COLO668 (cell line): ENCODE results near the gene PFN1.

Experiments
- DNase-seq: peaks from one replicate; lab custom pipeline; 2025; ENCODE audit not compliant: unreplicated experiment; lab: John Stamatoyannopoulos, UW

Gene PFN1

DNA sequence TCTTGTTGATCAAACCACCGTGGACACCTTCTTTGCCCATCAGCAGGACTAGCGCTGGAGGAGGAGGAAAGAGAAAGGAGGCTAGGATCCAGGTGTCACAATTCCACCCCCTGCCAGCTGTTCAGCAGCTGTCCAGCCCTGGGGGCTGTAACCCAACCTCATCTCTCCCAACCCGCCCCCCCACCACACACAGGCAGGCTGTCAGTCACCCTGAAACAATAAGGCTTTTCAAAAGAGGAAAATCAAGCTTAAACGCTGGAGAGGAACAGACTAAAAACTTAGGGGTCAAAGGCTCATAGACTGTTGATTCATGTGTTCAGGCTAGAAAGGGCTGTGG lies 2.4 kb downstream of the PFN1 start:
- DNase-seq: peak; percentile 9

DNA sequence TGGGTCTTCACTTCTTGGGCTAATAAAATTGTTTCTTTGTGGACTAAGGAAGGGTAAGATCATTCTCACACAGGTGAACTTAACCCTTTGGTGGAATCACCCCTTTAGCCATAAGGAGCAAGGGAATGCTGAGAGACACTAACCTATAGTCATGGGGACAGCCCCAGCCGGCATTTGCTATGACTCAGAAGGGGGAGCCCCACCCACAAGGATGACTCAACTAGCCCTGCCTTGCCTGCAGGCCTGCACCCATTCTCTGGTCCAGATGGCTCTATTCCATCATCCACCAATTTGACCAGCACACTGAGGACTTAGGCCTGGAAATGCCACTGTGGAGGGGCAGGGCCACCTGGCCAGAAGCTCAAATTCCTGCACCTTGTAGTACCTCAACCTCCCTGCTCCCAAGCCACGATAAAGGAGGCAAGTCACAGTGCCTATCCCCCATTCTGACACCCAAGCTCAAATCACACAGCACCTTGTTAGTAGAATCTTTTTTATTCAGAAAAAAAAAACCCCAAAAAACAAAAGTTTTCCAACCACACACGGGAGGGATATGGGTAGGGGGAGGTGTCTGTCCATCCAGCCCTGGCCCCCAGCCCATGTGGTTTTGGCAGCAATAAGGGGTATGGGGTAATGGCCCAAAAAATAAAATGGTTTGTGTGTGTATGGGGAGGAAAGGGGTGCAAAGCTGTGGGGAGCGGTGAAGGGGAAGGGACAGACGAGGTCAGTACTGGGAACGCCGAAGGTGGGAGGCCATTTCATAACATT lies 3.0 kb downstream of the PFN1 start:
- peak; percentile 49 for DNase-seq

DNA sequence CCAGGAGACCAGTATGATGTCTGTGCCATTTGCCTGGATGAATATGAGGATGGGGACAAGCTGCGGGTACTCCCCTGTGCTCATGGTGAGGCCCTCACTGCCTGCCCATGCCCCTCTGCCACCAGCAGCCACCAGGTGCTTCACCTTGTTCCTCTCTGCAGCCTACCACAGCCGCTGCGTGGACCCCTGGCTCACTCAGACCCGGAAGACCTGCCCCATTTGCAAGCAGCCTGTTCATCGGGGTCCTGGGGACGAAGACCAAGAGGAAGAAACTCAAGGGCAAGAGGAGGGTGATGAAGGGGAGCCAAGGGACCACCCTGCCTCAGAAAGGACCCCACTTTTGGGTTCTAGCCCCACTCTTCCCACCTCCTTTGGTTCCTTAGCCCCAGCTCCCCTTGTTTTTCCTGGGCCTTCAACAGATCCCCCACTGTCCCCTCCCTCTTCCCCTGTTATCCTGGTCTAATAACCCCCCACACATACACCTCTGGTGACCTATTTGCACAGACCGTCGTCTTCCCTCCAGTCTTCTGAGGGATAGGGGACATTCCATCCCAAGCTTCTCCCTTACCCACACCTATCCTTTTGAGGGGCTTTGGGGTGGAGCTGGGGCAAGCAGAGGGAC lies 3.7 kb downstream of the PFN1 start:
- DNase-seq: no peak

DNA sequence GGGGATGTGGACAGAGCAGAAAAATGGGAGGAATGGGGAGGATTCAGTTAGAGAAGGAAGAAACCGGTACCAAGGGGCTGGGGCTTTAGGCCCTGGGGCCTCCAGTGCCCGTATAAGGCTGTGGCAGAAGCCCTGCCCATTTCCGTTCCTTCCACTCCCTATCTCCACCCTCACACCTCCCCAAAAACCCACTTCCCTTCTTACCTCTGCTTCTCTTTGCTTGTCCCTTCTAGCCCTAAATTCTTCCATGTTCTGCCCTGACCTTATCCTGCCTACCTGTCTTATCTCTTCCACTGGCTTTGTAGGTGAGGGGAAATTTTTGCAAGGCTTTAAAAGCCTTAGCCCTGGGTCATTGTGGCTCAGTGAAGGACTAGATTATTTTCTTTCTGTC lies 4.2 kb downstream of the PFN1 start:
- DNase-seq: no peak

DNA sequence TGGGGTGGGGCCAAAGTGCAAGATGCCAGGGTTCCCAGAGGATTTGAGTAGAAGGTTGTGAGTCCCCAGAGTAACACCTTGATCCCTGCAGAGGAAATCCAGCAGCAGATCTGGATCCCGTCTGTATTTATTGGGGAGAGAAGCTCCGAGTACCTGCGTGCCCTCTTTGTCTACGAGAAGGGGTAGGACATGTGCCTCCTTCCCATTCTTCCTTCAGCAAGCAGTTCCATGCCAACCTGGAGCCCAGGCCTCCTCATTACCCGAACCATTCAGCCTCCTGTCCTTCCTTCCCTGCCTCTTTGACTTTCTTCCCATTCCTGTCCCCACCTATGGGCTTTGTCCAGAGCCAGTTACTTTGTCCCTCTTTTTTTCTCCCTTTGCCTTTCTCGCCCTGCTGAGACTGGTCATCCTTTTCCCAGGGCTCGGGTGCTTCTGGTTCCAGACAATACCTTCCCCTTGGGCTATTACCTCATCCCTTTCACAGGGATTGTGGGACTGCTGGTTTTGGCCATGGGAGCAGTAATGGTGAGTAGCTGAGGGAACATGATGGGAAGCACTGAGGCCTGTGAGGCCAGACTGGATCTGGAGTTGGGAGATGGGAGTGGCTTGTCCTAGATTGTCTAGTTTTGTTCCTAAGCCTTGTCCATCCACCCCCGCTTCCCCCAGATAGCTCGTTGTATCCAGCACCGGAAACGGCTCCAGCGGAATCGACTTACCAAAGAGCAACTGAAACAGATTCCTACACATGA lies 5.4 kb downstream of the PFN1 start:
- DNase-seq: no peak

DNA sequence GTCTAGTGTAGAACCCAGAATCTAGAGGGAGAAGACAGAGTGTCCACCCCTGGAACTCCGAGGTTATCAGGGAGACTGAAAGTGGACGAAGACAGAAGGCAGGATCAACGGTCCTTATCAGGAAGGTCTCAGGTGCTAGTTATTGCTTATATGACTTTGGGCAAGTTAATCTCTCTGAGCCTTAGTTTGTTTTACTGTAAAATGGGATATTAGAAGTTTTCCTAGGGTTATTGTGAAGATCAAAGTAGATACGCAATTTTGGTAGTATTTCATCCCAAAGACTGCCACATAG lies 7.1 kb downstream of the PFN1 start:
- DNase-seq: no peak

DNA sequence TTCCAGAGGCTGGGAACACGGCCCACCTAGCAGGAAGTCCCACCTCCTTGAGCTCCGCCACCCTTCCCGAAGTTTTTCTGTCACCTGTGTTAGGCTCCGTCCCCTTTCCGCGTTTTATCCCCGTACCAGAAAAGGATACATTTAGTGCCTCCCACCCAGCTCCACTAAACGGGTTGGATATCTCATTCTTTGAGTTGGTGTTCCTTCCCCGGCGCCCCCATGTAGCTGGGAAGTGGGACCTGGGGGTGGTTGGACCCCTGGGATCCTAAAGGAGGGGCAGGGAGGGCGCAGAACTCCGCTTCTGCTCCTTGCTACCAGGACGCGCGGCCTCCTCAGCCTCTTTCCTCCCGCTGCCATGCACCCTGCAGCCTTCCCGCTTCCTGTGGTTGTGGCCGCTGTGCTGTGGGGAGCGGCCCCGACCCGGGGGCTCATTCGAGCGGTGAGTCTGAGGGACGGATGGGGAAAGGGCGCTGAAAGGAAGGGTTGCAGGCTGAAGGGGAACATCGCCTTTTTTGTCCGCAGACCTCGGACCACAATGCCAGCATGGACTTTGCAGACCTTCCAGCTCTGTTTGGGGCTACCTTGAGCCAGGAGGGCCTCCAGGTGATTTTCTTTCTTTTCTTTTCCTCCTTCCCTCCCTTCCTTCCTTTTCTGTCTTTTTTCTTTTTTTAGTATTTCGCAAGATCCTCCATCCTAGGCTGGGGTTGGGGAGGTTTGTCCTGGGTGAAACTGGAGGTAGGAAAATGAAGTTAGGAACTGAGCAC lies 7.6 kb downstream of the PFN1 start:
- DNase-seq: peak; percentile 25

DNA sequence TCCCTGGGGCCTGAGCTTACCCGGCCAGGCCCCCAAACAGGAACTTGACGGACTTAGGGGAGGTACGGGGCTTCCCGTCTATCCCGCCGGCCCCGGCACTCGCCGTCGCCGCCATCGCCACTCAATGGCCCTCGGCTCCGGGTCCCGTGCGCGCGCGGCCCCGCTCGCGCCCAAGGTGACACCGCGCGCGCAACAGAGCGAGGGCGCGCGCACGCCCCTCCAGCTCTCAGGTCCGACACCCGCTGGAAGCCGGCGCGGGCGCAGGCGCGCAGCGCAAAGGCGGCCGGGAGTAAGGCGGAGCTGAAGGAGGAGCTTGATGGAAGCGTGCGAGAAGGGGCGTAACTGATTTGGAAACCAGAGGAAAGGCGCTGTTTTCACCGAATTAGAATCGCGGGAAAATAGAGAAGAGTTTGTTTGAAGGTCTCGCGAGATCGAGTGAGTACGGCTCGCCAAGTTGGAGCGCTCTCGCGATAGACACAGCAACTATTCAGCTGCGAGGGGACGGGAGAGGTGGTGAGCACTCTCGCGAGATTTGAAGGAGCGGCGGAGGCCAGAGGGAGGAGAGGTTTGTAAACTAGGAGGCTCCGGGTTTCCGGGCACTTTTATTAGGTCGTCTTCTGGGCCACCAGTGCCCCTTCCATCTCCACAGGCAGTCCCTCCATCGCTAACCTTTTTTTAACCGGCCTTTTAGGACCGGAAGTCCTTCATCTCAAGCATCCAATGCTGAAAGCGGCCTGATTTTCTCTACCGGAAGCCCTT lies 8.4 kb downstream of the PFN1 start, which contains the start of the genes RNF167 and SLC25A11:
Gene RNF167, plus strand, starts transcription at position 473 of the 759 bp plus-strand sequence. CDS start 642 bp downstream, outside the sequence.
Gene SLC25A11, minus strand, starts transcription at position 251 of the 759 bp plus-strand sequence. Its CDS starts 136 bp downstream, at position 115.
- peak; percentile 97 for DNase-seq

DNA sequence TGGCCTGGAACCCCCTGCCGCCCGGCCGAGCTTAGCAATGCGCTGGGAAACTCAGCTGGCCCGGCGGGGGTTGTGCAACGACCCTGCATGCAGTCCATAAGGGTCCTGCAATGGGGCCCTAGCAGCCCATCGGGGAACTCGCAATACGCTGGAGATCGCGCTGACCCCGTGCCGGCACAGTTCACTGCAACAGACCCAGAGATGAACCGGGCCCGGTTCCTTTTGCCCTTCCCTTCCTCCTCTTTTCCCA lies 8.9 kb downstream of the PFN1 start:
- DNase-seq: peak; percentile 14

DNA sequence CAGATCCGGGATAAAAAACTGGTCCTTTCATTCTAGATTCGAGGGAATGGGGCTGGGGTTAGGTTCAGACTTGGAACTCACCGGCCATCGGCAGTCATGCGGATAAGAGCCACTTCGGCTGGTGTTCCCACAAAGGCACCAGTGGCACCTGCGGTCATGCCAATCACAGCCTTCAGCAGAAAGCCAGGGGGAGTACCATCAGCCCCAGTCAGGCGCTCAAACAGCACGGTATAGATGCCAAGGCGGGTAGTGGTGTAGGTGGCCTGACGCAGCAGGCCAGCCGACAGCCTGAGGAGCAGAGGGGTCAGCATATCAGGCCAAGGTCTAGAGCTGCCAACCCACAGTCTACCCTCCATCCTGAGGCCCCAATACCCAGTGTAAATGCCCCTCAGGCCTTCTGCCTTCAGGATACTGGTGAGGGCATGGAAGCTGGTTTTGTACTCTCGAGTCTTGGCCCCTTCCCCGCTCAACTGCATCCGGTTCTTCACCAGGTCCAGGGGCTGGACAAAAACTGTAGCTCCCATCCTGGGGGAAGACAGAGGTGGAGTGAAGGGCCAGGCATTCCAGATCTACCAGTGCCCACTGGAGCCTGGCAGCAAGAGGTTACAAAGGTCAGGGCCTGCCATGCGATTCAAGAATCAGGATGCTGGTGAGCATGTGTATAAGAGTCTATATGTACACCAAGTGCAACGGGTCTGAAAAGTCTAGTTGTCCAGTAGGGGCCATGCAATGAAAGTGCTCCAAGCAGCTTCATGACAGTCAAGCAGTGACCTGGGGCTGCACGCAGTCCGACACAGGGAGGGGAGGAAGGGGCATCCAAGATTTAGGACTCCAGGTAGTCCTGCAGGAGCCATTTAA lies 9.4 kb downstream of the PFN1 start:
- DNase-seq: peak; percentile 13

DNA sequence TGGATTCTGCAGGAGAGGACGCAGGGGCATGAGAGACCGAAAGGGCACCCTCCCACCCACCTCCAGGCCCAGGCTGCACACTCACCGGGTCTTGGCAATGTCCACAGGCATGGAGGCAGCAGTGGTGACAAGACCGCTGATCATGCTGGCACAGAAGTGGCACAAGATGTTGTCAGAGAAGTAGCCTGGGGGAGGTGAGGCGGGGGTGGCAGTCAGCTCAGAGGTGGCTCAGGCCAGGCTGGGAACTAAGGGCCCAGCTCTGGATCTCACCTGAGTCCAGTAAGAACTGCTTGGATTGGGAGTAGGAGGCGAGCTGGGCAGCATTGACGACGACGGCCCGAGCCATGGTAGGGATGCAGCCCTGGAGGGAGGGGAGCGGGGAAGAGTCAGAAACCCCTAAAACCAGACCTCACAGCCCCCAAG lies 10.2 kb downstream of the PFN1 start:
- DNase-seq: no peak

DNA sequence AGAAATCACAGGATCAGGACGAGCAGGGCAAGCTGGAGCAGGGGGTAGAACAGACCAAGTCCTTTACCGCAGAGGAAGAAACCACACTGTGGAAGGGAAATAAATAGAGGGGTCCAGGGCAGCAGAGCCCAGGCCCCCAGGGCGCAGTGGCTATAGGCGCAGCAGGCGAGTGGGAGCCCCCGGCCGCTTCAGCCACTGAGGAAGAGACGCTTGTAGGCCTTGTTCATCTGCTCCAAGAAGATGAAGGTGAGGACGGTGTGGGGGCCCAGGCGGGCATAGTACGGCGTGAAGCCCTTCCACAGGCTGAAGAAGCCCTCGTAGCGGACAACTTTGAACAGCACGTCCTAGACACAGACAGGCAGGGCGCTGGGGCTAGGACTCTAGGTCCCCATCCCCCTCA lies 10.8 kb downstream of the PFN1 start:
- no peak for DNase-seq

DNA sequence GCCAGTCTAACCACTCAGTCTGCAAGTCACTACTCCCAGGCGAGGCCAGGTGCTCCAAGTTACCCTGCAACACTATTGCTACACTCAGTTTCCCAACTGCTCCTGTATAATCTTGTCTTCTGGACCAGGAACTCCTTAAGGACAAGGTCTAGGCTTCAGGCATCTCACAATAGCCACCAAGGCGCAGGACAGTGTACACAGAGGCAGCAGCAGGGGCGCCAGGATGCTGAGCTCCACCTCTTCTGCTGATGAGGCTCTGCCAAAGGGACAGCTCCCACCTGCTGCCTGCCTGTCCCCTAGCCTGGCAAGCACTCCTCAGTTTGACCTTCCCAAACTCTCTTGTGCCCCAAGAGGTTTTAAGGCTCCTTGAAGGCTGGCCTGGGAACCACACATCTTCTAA lies 11.9 kb downstream of the PFN1 start:
- DNase-seq: no peak

DNA sequence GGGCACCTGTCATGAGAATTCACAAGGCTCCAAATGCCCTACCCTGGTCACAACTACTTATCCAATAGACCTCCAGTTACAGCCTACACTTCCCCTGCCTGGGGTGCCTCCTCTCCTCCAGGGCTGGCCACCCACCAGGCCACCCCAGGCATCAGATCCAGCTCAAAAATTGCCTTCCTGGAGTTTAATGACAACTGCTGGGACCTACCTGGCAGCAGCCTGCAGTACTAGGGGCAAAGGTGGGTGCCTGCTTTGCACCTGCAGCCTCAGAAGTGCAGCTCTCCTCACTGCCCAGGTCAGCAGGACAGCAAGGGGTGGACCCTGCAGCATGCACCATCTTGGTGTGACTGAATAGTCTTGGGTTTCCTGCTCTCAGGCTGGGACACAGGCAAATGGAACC lies 12.7 kb downstream of the PFN1 start:
- no peak for DNase-seq

DNA sequence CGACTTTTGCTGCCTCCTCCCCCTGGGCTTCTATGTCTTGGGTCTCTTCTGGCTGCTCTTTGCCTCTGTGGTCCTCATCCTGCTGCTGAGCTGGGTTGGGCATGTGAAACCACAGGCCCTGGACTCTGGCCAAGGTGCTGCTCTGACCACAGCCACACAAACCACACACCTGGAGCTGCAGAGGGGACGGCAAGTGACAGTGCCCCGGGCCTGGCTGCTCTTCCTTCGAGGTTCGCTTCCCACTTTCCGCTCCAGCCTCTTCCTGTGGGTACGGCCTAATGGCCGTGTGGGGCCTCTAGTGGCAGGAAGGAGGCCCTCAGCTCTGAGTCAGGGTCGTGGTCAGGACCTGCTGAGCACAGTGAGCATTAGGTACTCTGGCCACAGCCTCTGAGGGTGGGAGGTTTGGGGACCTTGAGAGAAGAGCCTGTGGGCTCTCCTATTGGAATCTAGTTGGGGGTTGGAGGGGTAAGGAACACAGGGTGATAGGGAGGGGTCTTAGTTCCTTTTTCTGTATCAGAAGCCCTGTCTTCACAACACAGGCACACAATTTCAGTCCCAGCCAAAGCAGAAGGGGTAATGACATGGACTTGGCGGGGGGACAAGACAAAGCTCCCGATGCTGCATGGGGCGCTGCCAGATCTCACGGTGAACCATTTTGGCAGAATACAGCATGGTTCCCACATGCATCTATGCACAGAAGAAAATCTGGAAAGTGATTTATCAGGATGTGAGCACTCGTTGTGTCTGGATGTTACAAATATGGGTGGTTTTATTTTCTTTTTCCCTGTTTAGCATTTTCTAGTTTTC lies 14.0 kb downstream of the PFN1 start:
- peak; percentile 30 for DNase-seq

DNA sequence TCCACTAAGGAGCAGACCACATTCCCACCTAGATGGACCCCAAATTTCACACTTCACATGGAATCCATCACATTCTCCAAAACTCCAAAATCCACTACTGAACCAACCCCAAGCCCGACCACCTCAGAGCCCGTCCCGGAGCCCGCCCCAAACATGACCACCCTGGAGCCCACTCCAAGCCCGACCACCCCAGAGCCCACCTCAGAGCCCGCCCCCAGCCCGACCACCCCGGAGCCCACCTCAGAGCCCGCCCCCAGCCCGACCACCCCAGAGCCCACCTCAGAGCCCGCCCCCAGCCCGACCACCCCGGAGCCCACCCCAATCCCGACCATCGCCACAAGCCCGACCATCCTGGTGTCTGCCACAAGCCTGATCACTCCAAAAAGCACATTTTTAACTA lies 14.7 kb downstream of the PFN1 start:
- no peak for DNase-seq

DNA sequence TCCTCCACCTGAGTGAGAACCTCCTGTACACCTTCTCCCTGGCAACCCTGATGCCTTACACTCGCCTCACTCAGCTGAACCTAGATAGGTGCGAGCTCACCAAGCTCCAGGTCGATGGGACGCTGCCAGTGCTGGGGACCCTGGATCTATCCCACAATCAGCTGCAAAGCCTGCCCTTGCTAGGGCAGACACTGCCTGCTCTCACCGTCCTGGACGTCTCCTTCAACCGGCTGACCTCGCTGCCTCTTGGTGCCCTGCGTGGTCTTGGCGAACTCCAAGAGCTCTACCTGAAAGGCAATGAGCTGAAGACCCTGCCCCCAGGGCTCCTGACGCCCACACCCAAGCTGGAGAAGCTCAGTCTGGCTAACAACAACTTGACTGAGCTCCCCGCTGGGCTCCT lies 15.6 kb downstream of the PFN1 start:
- DNase-seq: no peak

DNA sequence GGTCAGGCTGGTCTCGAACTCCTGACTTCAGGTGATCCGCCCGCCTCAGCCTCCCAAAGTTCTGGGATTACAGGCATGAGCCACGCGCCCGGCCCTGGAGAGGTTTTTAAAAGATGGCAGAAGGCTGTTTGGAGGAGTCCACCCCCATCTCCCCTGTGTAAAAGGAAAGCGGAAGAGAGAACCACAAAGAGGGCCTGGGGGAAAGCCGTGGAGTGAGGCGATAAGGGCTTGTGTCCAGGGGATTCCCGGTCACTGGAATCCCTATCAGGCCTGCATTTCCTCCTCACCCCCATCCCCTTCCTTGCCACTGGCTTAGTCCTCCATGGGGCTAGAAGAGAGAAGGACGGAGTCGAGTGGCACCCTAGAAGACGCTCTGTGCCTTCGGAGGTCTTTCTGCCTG lies 16.4 kb downstream of the PFN1 start, which contains the start of gene GP1BA:
Gene GP1BA, plus strand, starts transcription at position 315 of the 400 bp plus-strand sequence. CDS start 328 bp downstream, outside the sequence.
- DNase-seq: no peak

DNA sequence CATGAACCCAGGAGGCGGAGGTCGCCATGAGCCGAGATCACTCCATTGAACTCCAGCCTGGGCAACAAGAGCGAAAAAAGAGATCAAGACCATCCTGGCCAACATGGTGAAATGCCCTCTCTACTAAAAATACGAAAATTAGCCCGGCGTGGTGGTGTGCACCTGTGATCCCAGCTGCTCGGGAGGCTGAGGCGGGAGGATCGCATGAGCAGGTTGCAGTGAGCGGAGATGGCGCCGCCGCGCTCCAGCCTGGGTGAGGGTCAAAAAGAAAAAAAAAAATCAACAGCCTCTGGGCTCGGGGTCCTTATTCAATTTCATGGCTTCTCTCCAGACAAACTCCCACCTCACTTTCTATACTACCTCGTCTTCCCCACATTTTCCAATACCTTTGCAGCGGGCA lies 19.4 kb downstream of the PFN1 start:
- DNase-seq: no peak
